Measurements from ENCODE around the gene ALKBH5.

DNA sequence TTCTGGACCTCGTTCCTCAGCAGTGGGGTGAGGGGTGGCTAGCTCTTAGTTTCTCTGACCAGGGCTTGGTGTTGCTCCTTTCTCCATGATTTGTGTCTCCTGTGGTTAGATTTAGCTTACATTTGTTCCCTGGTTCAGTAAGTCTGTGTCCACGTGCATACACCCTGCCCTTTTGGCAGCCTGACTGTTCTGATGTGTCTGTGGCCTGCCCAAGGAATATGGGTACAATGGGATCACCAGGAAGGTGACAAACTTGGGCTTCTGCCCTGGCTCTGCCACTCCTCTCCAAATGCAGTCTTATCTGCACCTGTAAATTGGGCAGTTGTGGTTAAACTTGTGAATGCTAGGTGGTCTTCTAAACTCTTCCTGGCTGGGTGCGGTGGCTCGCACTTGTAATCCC is 17.5 kb downstream of the ALKBH5 start:
- TF ChIP-seq, protein P1, sequence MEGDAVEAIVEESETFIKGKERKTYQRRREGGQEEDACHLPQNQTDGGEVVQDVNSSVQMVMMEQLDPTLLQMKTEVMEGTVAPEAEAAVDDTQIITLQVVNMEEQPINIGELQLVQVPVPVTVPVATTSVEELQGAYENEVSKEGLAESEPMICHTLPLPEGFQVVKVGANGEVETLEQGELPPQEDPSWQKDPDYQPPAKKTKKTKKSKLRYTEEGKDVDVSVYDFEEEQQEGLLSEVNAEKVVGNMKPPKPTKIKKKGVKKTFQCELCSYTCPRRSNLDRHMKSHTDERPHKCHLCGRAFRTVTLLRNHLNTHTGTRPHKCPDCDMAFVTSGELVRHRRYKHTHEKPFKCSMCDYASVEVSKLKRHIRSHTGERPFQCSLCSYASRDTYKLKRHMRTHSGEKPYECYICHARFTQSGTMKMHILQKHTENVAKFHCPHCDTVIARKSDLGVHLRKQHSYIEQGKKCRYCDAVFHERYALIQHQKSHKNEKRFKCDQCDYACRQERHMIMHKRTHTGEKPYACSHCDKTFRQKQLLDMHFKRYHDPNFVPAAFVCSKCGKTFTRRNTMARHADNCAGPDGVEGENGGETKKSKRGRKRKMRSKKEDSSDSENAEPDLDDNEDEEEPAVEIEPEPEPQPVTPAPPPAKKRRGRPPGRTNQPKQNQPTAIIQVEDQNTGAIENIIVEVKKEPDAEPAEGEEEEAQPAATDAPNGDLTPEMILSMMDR (IDR thresholded peaks at IDR 0.05; ENCODE audit: low read depth, low read length, poor library complexity, severe bottlenecking): no peak
- TF ChIP-seq EZH2phosphoT487 (IDR thresholded peaks at IDR 0.05; ENCODE audit: borderline replicate concordance, low read length): no peak
